ENCODE data around the gene HYCC1. TPM values are rescaled to one million over a fixed set of nuclear protein-coding genes. Genes with fewer than 3 reads are reported as not detected.

The HYCC1 gene
- 21.1 and 23.4 TPM in 2 replicates for total RNA-seq

GRCh38 chr7:23013715-23014649, at the start of gene HYCC1:
HYCC1 (minus strand) TSS chr7:23014130; CDS start chr7:22991111, 23,019 bp downstream.

Other genes starting within 250 kb of the HYCC1 start
- gene TOMM7, start 191.3 kb downstream of the HYCC1 start, total RNA-seq: 123 and 201 TPM in 2 replicates
- gene KLHL7, start 91.7 kb upstream of the HYCC1 start, total RNA-seq: 25.8 and 33.7 TPM in 2 replicates
- gene NUP42, start 167.9 kb upstream of the HYCC1 start, total RNA-seq: 29.4 and 31.8 TPM in 2 replicates
- gene GPNMB, start 232.6 kb upstream of the HYCC1 start, total RNA-seq: 19.6 and 142 TPM in 2 replicates

Measured in tracheal epithelial cell (primary cell).